Peyer's patch (tissue), 4 donors: ENCODE data around the gene GPLD1. TPM values are rescaled to one million over a fixed set of nuclear protein-coding genes. Genes with fewer than 3 reads are reported as not detected.

Source experiments
- DNase-seq, 3 donors: peaks; one replicate each; pipeline ENCODE4 v3.0.0-alpha.2; 2017 to 2019
- H3K27ac ChIP-seq, 4 donors: fragments of 200-600 bp; sonication (generic); one replicate each; pipeline ENCODE4 v1.5.1; 2016 to 2019
- H3K27me3 ChIP-seq, 2 donors: fragments of 200-600 bp; sonication (generic); one replicate each; pipeline ENCODE4 v1.5.1; 2019
- H3K36me3 ChIP-seq, 3 donors: fragments of 200-600 bp; sonication (generic); one replicate each; pipeline ENCODE4 v1.5.1; 2016 to 2019
- H3K4me1 ChIP-seq, 4 donors: fragments of 200-600 bp; sonication (generic); one replicate each; pipeline ENCODE4 v1.5.1; 2016 to 2019
- H3K4me3 ChIP-seq, 4 donors: fragments of 200-600 bp; sonication (generic); 1 replicate in 3 of 4; 2 replicates in 1 of 4; pipeline ENCODE4 v1.5.1; 2016 to 2019; ENCODE audit warnings: mild to moderate bottlenecking in 1 of 4
- H3K9me3 ChIP-seq, 4 donors: fragments of 200-600 bp; sonication (generic); one replicate each; pipeline ENCODE4 v1.5.1; 2016 to 2019; ENCODE audit warnings: mild to moderate bottlenecking in 1 of 4
- CTCF ChIP-seq, 6 experiments: fragments of 450-650 bp in 4 of 6; fragments of 200-600 bp in 2 of 6; sonication (generic) in 1 of 6; IDR thresholded peaks; one replicate each; pipeline ENCODE4 v1.5.1; 2017 to 2019; ENCODE audit warnings: antibody characterized with exemption in 6 of 6, mild to moderate bottlenecking in 3 of 6, moderate library complexity in 1 of 6
- POLR2A ChIP-seq, 2 donors: fragments of 450-650 bp; IDR thresholded peaks; one replicate each; pipeline ENCODE4 v1.5.1; 2017; ENCODE audit warnings: antibody characterized with exemption in 2 of 2, mild to moderate bottlenecking in 2 of 2, moderate library complexity in 2 of 2
- total RNA-seq, 4 donors: library from RNA; depleted of rRNA; stranded (reverse); fragments of >200 nt; gene quantifications; one replicate each; pipeline ENCODE4 v1.1.0, GENCODE V29; 2016

Gene GPLD1
- total RNA-seq, 4 donors from 2014 or later = 2.1 TPM; not detected in 3

DNA sequence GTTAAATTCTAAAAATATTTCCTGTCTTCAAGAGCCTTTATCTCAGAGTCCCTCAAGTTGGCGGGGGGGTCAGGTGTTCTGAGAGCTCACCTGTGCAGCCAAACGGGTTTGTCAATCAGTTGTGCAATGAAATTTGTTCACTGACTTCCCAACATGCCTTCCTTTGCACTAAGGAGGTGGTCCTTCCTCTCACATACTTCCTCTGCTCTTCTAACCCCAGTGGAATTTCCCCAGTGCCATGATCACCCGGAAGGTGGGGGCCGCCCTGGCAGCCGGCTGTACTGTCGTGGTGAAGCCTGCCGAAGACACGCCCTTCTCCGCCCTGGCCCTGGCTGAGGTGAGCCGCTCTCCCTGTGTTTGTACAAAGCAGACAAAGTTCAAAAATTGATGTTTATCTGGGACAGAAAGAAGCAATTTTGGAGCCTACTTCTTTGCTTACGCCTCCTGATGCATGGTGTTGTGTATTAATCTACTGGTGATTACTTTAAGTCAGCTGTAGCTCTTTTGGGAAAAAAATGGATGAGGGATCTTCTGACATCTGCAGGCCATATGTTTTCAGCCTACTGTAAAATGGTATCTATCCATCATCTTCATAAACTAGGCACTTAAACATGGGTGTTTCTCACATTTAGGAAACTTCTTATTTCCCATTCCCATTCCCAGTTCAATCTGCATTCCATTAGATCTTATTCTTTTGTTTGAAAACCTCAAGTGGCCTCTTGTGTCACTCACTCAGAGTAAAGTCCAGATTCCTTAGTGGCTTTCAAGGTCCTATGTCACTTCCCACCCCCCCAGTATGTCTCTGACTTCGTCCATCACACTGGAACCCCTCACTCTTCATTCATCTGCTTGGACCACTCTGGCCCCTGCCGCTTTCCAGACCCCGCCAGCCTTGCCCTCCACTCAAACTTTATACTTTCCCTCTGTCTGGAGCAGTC, 15.5 kb upstream of the GPLD1 start:
- H3K27me3 ChIP-seq = no peaks in the 10 kb centered on the region
- DNase-seq = peak in 2 of 3 donors; percentile 59 to 72
- H3K9me3 ChIP-seq = no peaks in the 10 kb centered on the region
- no peak overlapping the region for H3K27ac ChIP-seq
- H3K4me1 ChIP-seq = no peaks in the 10 kb centered on the region
- peaks cover 0 to 11% (median 0%) of the 10 kb centered on the region in 3 donors for H3K36me3 ChIP-seq
- H3K4me3 ChIP-seq = no peak overlapping the region
- no peak for TF ChIP-seq POLR2A (IDR thresholded peaks at IDR 0.05)
- no peak for TF ChIP-seq CTCF (IDR thresholded peaks at IDR 0.05)

DNA sequence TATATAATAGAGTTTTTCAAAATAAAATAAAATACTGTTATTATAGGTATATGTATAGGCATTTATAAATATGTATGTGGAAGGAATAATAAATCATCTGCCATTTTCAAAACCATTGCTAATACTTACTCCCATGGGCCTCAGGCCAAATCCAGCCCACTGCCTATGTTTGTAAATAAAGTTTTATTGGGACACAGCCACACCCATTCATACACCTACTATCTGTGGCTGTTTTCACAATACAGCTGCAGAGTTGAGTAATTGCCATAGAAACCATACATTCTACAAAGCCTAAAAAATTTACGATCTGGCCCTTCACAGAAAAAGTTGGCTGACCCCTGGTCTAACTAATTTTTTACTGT, 14.9 kb upstream of the GPLD1 start:
- DNase-seq = no peak
- Histone ChIP-seq H3K36me3 (peaks cover 0 to 11% (median 0%) of the 10 kb centered on the region in 3 donors), H3K4me3 (no peak overlapping the region), H3K27ac (no peak overlapping the region), H3K27me3 (no peaks in the 10 kb centered on the region), H3K9me3 (no peaks in the 10 kb centered on the region), H3K4me1 (no peaks in the 10 kb centered on the region)
- TF ChIP-seq POLR2A (IDR thresholded peaks at IDR 0.05) = no peak

DNA sequence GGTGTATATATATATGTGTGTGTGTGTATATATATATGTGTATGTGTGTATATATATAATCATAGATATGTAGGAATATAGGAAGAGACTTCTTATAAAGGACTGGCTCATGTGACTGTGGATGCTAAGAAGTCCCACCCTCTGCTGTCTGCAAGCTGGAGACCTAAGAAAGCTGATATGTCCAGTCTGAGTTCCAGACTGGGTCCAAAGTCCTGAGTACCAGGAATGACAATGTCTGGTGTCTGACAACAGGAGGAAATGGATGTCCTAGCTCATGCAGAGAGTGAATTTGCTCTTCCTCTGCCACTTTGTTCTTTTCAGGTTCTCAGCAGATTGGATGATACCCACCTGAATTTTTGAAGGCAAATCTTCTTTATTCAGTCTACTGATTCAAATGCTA, 12.5 kb upstream of the GPLD1 start:
- Histone ChIP-seq H3K27ac (no peak overlapping the region), H3K36me3 (peaks cover 0 to 11% (median 0%) of the 10 kb centered on the region in 3 donors), H3K9me3 (no peaks in the 10 kb centered on the region), H3K27me3 (no peaks in the 10 kb centered on the region), H3K4me1 (no peaks in the 10 kb centered on the region), H3K4me3 (no peak overlapping the region)
- no peak for TF ChIP-seq POLR2A (IDR thresholded peaks at IDR 0.05)
- TF ChIP-seq CTCF (IDR thresholded peaks at IDR 0.05) = no peak
- no peak for DNase-seq

DNA sequence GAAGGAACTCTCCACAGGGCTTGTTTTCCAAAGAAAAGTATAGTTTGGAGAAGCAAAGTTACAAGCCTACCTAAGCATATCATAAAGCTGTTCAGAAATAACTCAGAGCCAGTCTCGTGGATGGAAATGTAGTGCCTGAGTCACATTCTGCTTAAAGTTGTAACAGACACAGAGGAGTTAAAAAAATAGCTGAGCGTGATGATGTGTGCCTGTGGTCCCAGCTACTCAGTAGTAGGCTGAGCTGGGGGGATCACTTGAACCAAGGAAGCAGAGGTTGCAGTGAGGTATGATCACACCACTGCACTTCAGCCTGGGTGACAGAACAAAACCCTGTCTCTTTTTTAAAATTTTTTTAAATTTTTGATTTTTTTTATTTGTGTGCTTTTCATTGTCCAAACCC, 12.0 kb upstream of the GPLD1 start:
- no peaks in the 10 kb centered on the region for H3K4me1 ChIP-seq
- TF ChIP-seq POLR2A (IDR thresholded peaks at IDR 0.05) = no peak
- no peak for TF ChIP-seq CTCF (IDR thresholded peaks at IDR 0.05)

DNA sequence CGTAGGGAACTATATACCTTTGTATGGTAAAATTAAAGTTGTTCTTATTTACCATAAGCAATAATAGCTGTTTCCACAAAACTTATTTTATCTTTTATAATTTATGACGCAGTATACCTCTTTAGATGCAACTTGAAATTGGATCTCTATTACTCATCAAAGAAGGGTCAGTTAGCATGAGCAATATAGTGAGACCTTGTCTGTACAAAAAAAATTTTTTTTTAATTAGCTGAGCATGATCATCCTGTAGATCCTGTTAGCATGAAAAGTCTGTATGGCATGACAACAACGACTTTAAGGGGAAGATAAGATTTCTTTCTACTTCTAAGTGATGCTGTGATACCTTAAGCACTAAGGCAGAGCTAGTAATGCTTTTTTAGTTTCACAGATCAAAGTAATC, 11.3 kb upstream of the GPLD1 start:
- no peak overlapping the region for H3K4me3 ChIP-seq
- peaks cover 0 to 1% (median 0%) of the 10 kb centered on the region in 4 donors for H3K4me1 ChIP-seq
- H3K27me3 ChIP-seq = no peaks in the 10 kb centered on the region
- H3K9me3 ChIP-seq = no peaks in the 10 kb centered on the region
- peaks cover 0 to 11% (median 0%) of the 10 kb centered on the region in 3 donors for H3K36me3 ChIP-seq
- TF ChIP-seq CTCF (IDR thresholded peaks at IDR 0.05) (no peak), POLR2A (IDR thresholded peaks at IDR 0.05) (no peak)
- no peak overlapping the region for H3K27ac ChIP-seq
- DNase-seq = no peak

More for the DNA sequence above, 12.0 kb upstream of the GPLD1 start:
- no peak for DNase-seq
- Histone ChIP-seq H3K27me3 (no peaks in the 10 kb centered on the region), H3K27ac (no peak overlapping the region), H3K9me3 (no peaks in the 10 kb centered on the region), H3K36me3 (peaks cover 0 to 11% (median 0%) of the 10 kb centered on the region in 3 donors), H3K4me3 (no peak overlapping the region)

DNA sequence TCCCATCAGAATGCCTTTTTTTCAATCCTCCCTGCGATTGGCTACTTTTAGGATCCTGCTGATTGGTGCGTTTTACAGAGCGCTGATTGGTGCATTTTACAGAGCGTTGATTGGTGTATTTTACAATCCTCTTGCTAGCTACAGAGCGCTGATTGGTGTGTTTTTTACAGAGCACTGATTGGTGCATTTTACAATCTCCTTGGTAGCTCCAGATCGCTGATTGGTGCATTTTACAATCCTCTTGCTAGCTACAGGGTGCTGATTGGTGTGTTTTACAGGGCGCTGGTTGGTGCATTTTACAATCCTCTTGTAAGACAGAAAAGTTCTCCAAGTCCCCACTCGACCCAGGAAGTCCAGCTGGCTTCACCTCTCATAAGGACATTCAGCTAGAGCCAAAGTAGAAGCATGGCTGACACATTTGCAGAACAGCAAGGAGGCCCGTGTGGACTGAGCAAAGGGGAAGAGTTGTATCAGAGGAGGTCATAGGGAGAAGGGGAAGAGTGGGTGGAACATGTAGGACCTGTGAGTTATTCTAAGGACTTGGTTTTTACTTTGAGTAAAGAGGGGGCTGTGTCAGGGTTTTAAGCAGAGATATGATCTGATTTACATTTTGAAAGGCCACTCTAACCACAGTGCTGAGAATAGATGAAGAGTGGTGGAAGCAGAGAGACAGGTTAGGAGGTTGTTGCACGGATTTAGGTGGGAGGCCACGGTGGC, 8.0 kb upstream of the GPLD1 start:
- TF ChIP-seq POLR2A (IDR thresholded peaks at IDR 0.05) = no peak
- peaks cover 0 to 12% (median 4%) of the 10 kb centered on the region in 4 donors for H3K4me1 ChIP-seq
- no peaks in the 10 kb centered on the region for H3K36me3 ChIP-seq
- no peak overlapping the region for H3K4me3 ChIP-seq
- H3K9me3 ChIP-seq = no peaks in the 10 kb centered on the region
- no peak for DNase-seq
- no peak overlapping the region for H3K27ac ChIP-seq
- no peaks in the 10 kb centered on the region for H3K27me3 ChIP-seq
